Stomach (tissue), 9 donors: ENCODE measurements around the gene FLOT2. TPM values are rescaled to one million over a fixed set of nuclear protein-coding genes. Genes with fewer than 3 reads are reported as not detected.

ENCODE experiments used
- DNase-seq, 2 donors: peaks; one replicate each; pipeline versions ENCODE4 v3.0.0 to v3.0.0-alpha.2; 2013 to 2019
- H3K27ac ChIP-seq, 5 donors: fragments of 200-600 bp in 4 of 5; sonication (generic) in 4 of 5; one replicate each; pipeline ENCODE4 v1.5.1; 2013 to 2019; ENCODE audit warnings: mild to moderate bottlenecking in 1 of 5, moderate library complexity in 1 of 5
- H3K27me3 ChIP-seq, 3 donors: fragments of 200-600 bp; sonication (generic); one replicate each; pipeline ENCODE4 v1.5.1; 2017 to 2019; ENCODE audit warnings: mixed run types in 1 of 3
- H3K36me3 ChIP-seq, 4 donors: fragments of 200-600 bp; sonication (generic); 1 replicate in 3 of 4; 2 replicates in 1 of 4; pipeline ENCODE4 v1.5.1; 2016 to 2019
- H3K4me1 ChIP-seq, 4 donors: fragments of 200-600 bp; sonication (generic); one replicate each; pipeline ENCODE4 v1.5.1; 2016 to 2019
- H3K4me3 ChIP-seq, 4 donors: fragments of 200-600 bp; sonication (generic) in 3 of 4; one replicate each; pipeline ENCODE4 v1.5.1; 2016 to 2019; ENCODE audit warnings: mild to moderate bottlenecking in 1 of 4
- H3K9me3 ChIP-seq, 4 donors: fragments of 200-600 bp; sonication (generic); one replicate each; pipeline ENCODE4 v1.5.1; 2016 to 2019
- EP300 ChIP-seq: sonication (generic); formaldehyde crosslinking; IDR thresholded peaks from one replicate; pipeline ENCODE4 v1.6.1; 2017; ENCODE audit warnings: antibody characterized with exemption
- POLR2A ChIP-seq, 4 donors: fragments of 450-650 bp; IDR thresholded peaks; one replicate each; pipeline ENCODE4 v1.6.1; 2016; ENCODE audit warnings: antibody characterized with exemption in 4 of 4, control low read depth in 2 of 4, mild to moderate bottlenecking in 1 of 4, moderate library complexity in 1 of 4
- POLR2AphosphoS5 ChIP-seq, 3 donors: sonication (generic); formaldehyde crosslinking; IDR thresholded peaks; one replicate each; pipeline ENCODE4 v1.6.1; 2016; ENCODE audit warnings: antibody characterized with exemption in 3 of 3
- WGBS, 5 donors: extraction: QIAGEN DNeasy Blood & Tissue Kit in 3 of 5; methylation state at CpG; one replicate each; pipeline versions ENCODE4 v1.1.5 to v1.1.7; 2013 to 2018; 5-methylcytosine and 5-hydroxymethylcytosine counted together
- intact Hi-C: fragments of 100-400 bp; cut with DNase I; formaldehyde crosslinking; loops from one replicate; pipeline ENCODE4 v1.15.1; 2023; ENCODE audit warnings: low total_unique reads
- polyA plus RNA-seq, 3 donors: library from polyadenylated mRNA; stranded (reverse); fragments of 200-250 nt; gene quantifications; one replicate each; pipeline ENCODE4 v1.2.3, GENCODE V29; 2013
- total RNA-seq, 5 donors: library from RNA; depleted of rRNA; stranded (reverse); fragments of >200 nt; gene quantifications; one replicate each; pipeline versions ENCODE4 v1.1.0 to v1.2.3, GENCODE V29; 2014 to 2016
- TF ChIP-seq, protein P1 (sequence below), 7 experiments: fragments of 450-650 bp in 4 of 7; fragments of 200-600 bp in 3 of 7; sonication (generic) in 3 of 7; IDR thresholded peaks; one replicate each; pipeline ENCODE4 v1.5.1; 2016 to 2019; ENCODE audit warnings: antibody characterized with exemption in 7 of 7, control low read depth in 2 of 7, mild to moderate bottlenecking in 1 of 7
- donor health status: healthy with polysubstance abuse.
- donor health status: Bipolar disorder and iron deficiency.
- donor health status: healthy.

FLOT2 gene
- total and polyA plus RNA-seq, 8 donors = 19.5 to 80.5 (median 40.8) TPM

GRCh38 chr17:28899212-28899815, 1.8 kb upstream of the FLOT2 start:
- 93 to 99% (median 96%) methylated on average over 5 of the region's 5 CpGs for WGBS, 5 donors
- Histone ChIP-seq H3K27me3 (no peaks in the 10 kb centered on the region), H3K36me3 (no peaks in the 10 kb centered on the region), H3K4me3 (no peak overlapping the region), H3K27ac (peak overlapping the region in 1 of 5 donors; percentile 97), H3K4me1 (peaks cover 27 to 68% (median 53%) of the 10 kb centered on the region in 4 donors), H3K9me3 (no peaks in the 10 kb centered on the region)
- intact Hi-C loops = no loop called here
- no peak for DNase-seq
- TF ChIP-seq POLR2A (IDR thresholded peaks at IDR 0.05) (no peak), EP300 (no peak)

DNA sequence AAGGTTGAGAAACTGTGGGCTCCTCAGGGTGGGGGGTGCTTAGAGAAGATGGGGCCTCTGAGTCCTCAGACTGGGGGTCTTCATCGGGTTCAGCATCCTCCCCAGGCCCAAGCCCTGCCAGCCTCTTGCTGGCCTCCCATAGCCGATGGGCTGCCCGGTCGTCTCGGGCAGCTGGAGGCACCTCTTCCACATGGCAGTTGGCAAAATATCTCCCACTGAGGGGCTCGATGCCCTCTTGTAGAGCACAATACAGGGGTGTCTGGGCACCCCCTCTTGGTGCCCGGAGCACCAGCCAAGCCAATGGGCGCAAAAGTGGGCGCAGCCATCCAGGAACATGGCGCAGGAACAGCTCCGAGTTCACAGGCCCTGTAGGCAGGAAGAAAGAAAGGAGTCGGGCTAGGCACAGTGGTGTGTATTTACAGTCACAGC, 1.0 kb upstream of the FLOT2 start:
- Histone ChIP-seq H3K4me1 (peaks cover 24 to 68% (median 51%) of the 10 kb centered on the region in 4 donors), H3K9me3 (no peaks in the 10 kb centered on the region), H3K36me3 (no peaks in the 10 kb centered on the region), H3K4me3 (peak overlapping the region in 1 of 4 donors; percentile 93), H3K27ac (peak overlapping the region in 4 of 5 donors; percentile 91 to 97 (median 96)), H3K27me3 (no peaks in the 10 kb centered on the region)
- WGBS, 5 donors = 87 to 94% (median 90%) methylated on average over 11 to 12 of the region's 12 CpGs
- intact Hi-C loops = no loop called here
- no peak for DNase-seq
- TF ChIP-seq POLR2AphosphoS5 (IDR thresholded peaks at IDR 0.05) (no peak), POLR2A (IDR thresholded peaks at IDR 0.05) (no peak), EP300 (no peak)
- TF ChIP-seq, protein P1, sequence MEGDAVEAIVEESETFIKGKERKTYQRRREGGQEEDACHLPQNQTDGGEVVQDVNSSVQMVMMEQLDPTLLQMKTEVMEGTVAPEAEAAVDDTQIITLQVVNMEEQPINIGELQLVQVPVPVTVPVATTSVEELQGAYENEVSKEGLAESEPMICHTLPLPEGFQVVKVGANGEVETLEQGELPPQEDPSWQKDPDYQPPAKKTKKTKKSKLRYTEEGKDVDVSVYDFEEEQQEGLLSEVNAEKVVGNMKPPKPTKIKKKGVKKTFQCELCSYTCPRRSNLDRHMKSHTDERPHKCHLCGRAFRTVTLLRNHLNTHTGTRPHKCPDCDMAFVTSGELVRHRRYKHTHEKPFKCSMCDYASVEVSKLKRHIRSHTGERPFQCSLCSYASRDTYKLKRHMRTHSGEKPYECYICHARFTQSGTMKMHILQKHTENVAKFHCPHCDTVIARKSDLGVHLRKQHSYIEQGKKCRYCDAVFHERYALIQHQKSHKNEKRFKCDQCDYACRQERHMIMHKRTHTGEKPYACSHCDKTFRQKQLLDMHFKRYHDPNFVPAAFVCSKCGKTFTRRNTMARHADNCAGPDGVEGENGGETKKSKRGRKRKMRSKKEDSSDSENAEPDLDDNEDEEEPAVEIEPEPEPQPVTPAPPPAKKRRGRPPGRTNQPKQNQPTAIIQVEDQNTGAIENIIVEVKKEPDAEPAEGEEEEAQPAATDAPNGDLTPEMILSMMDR (IDR thresholded peaks at IDR 0.05) = no peak

- Histone ChIP-seq H3K4me3 (peak overlapping the region; percentile 90 to 98 (median 92)), H3K27ac (peak overlapping the region; percentile 91 to 97 (median 95)), H3K27me3 (no peaks in the 10 kb centered on the region), H3K36me3 (no peaks in the 10 kb centered on the region), H3K4me1 (peaks cover 24 to 68% (median 50%) of the 10 kb centered on the region in 4 donors), H3K9me3 (no peaks in the 10 kb centered on the region)
- WGBS, 5 donors = 17 to 28% (median 21%) methylated on average over 13 to 23 of the region's 23 CpGs
- no peak for DNase-seq
- no peak for TF ChIP-seq POLR2A (IDR thresholded peaks at IDR 0.05)
- no peak for TF ChIP-seq EP300
- TF ChIP-seq, protein P1 (IDR thresholded peaks at IDR 0.05) = no peak
- TF ChIP-seq POLR2AphosphoS5 (IDR thresholded peaks at IDR 0.05) = no peak
- intact Hi-C loops = no loop called here
Measured at GRCh38 chr17:28897769-28898526, 415 bp upstream of the FLOT2 start.

GRCh38 chr17:28896491-28896883, 1.0 kb downstream of the FLOT2 start:
- intact Hi-C loops = no loop called here
- TF ChIP-seq POLR2A (IDR thresholded peaks at IDR 0.05) = no peak
- TF ChIP-seq, protein P1 (IDR thresholded peaks at IDR 0.05) = no peak
- no peak for TF ChIP-seq POLR2AphosphoS5 (IDR thresholded peaks at IDR 0.05)
- TF ChIP-seq EP300 = no peak
- no peaks in the 10 kb centered on the region for H3K27me3 ChIP-seq
- H3K4me1 ChIP-seq = peaks cover 25 to 74% (median 52%) of the 10 kb centered on the region in 4 donors
- H3K27ac ChIP-seq = peak overlapping the region; percentile 91 to 97 (median 95)
- 6 to 21% (median 9%) methylated on average over 5 of the region's 5 CpGs for WGBS, 5 donors
- H3K36me3 ChIP-seq = peaks cover 0 to 5% (median 2%) of the 10 kb centered on the region in 4 donors
- no peak for DNase-seq
- peak overlapping the region; percentile 90 to 98 (median 92) for H3K4me3 ChIP-seq
- H3K9me3 ChIP-seq = no peaks in the 10 kb centered on the region
